ENCODE results near the gene EPHA10. TPM values are rescaled to one million over a fixed set of nuclear protein-coding genes. Genes with fewer than 3 reads are reported as not detected.
A peak's percentile ranks its signal among the peaks of the same experiment; 100 is the strongest.

The EPHA10 gene
- polyA plus RNA-seq, 2 of the 4 experiments (the other 2 are of a cell fraction), result 0.35 to 0.53 TPM

GRCh38 chr1:37692078-37692833 lies 72.7 kb downstream of the EPHA10 start, which contains the start of gene CDCA8:
CDCA8 (plus strand) TSS chr1:37692516; CDS start chr1:37692691, 175 bp downstream.
- POLR2A ChIA-PET, result interaction anchor here (0.6 to 0.8 kb wide), 2 partner anchors 115 to 1228 kb away, joined by 3 read pairs; partner anchors contain the start of gene MRPS15
- Histone ChIP-seq H3K4me2 (peak within 1 kb of the TSS; percentile 100), H3K4me1 (peaks cover 20% of the 10 kb centered on the region; the same call in 2 of the 3 replicates), H3K4me3 (peak within 1 kb of the TSS; percentile 81), H3K9me3 (no peaks in the 10 kb centered on the region), H3K27ac (peak within 1 kb of the TSS; percentile 80 to 94)
- ATAC-seq (peak; percentile 92 to 94), DNase-seq (ENCODE audit: low read depth in 1 of 2, low spot score in 1 of 2) (peak; percentile 96 to 98), FAIRE-seq (no peak)
- TF ChIP-seq POLR2A (IDR thresholded peaks at IDR 0.05; ENCODE audit: low read length) (peak; percentile 32), KDM5A (IDR thresholded peaks at IDR 0.05) (peak; percentile 92), HDAC2 (IDR thresholded peaks at IDR 0.05) (peak; percentile 81; the same call in 1 of the 2 replicates), PHF8 (IDR thresholded peaks at IDR 0.05; ENCODE audit: borderline replicate concordance, low read depth) (0 out of 2 replicates have a peak, but pooled peaks have one; percentile 8), PBX3 (IDR thresholded peaks at IDR 0.05) (no peak), HEYL (CRISPR knock-in tag; IDR thresholded peaks at IDR 0.05) (no peak), CTCF (IDR thresholded peaks at IDR 0.05) (peak; percentile 29; the same call in 2 of the 3 replicates), JUN (IDR thresholded peaks at IDR 0.05) (0 out of 5 replicates have a peak, but pooled peaks of 1 of the 2 experiments have one; percentile 26)
- WGBS (ENCODE audit: missing lambda C conversion rate), result 3% methylated on average over 22 of the region's 54 CpGs
- CTCF ChIA-PET, result interaction anchor here (0.6 to 2.5 kb wide), 12 partner anchors 9 to 1160 kb away, joined by 3 to 8 read pairs (median 4); no protein-coding TSS in a partner anchor

GRCh38 chr1:37691497-37692077 lies 73.3 kb downstream of the EPHA10 start:
- peaks cover 20% of the 10 kb centered on the region; the same call in 2 of the 3 replicates for H3K4me1 ChIP-seq
- CTCF ChIA-PET, result interaction anchor here (0.6 to 2.5 kb wide), 12 partner anchors 8 to 1159 kb away, joined by 3 to 8 read pairs (median 4); partner anchors contain the start of gene MEAF6
- H3K4me2 ChIP-seq, result peak overlapping the region; percentile 100
- POLR2A ChIA-PET, result interaction anchor here (0.6 to 1.9 kb wide), 4 partner anchors 116 to 1228 kb away, joined by 3 to 7 read pairs (median 4); partner anchors contain the start of genes C1orf122, MRPS15, SNIP1 and YRDC
- no peaks in the 10 kb centered on the region for H3K9me3 ChIP-seq
- DNase-seq (ENCODE audit: low read depth in 1 of 2, low spot score in 1 of 2) (peak; percentile 17 to 21), ATAC-seq (peak; percentile 40 to 60), FAIRE-seq (no peak)
- peak overlapping the region; percentile 80 to 94 for H3K27ac ChIP-seq
- H3K4me3 ChIP-seq, result peak overlapping the region; percentile 81
- TF ChIP-seq E2F6 (IDR thresholded peaks at IDR 0.05; ENCODE audit: borderline replicate concordance, low read depth) (peak; percentile 22; the same call in 1 of the 2 replicates), ESRRA (IDR thresholded peaks at IDR 0.05; ENCODE audit: borderline replicate concordance, low read length) (no peak)
- 0% methylated on average over 4 of the region's 45 CpGs for WGBS (ENCODE audit: missing lambda C conversion rate)

GRCh38 chr1:37688926-37689325 lies 76.0 kb downstream of the EPHA10 start:
- Histone ChIP-seq H3K4me1 (peaks cover 20% of the 10 kb centered on the region; the same call in 2 of the 3 replicates), H3K4me3 (peak overlapping the region; percentile 81), H3K27ac (no peak overlapping the region; a peak in 1 of 6 replicates), H3K4me2 (peak overlapping the region; percentile 97), H3K9me3 (no peaks in the 10 kb centered on the region)
- CTCF ChIA-PET, result interaction anchor here (0.6 to 1.4 kb wide), 5 partner anchors 11 to 171 kb away, joined by 3 to 8 read pairs (median 4); partner anchors contain the start of gene MTF1
- DNase-seq (ENCODE audit: low read depth in 1 of 2, low spot score in 1 of 2) (no peak), FAIRE-seq (no peak), ATAC-seq (no peak)
- 90% methylated on average over 4 of the region's 4 CpGs for WGBS (ENCODE audit: missing lambda C conversion rate)
- POLR2A ChIA-PET, result interaction anchor here (0.7 kb wide), 1 partner anchor 86 kb away, joined by 3 read pairs; no protein-coding TSS in a partner anchor
- TF ChIP-seq RARB (CRISPR knock-in tag; IDR thresholded peaks at IDR 0.05), result no peak
- no peak for TF ChIP-seq CHD2 (IDR thresholded peaks at IDR 0.05; ENCODE audit: low read length, partially characterized antibody)
- no peak for TF ChIP-seq REST (IDR thresholded peaks at IDR 0.05)
- no peak for TF ChIP-seq TFCP2L1 (CRISPR knock-in tag; IDR thresholded peaks at IDR 0.05)
- no peak for TF ChIP-seq ATOH8 (CRISPR knock-in tag; IDR thresholded peaks at IDR 0.05; ENCODE audit: low read depth)
- TF ChIP-seq CHD4 (IDR thresholded peaks at IDR 0.05; ENCODE audit: borderline replicate concordance), result no peak
- TF ChIP-seq SREBF2 (IDR thresholded peaks at IDR 0.05), result no peak
- TF ChIP-seq ELK1 (IDR thresholded peaks at IDR 0.05; ENCODE audit: low read depth, low read length), result no peak
